Thymus (tissue), 11 donors: ENCODE results near the gene FZR1. TPM values are rescaled to one million over a fixed set of nuclear protein-coding genes. Genes with fewer than 3 reads are reported as not detected.

Source experiments
- DNase-seq, 9 donors: peaks; one replicate each; pipeline ENCODE4 v3.0.0-alpha.2; 2013; ENCODE audit warnings: low spot score in 9 of 9, low read depth in 6 of 9, missing footprints in 1 of 9
- H3K27ac ChIP-seq, 2 donors: one replicate each; pipeline ENCODE4 v1.5.1; 2013; ENCODE audit warnings: control low read depth in 1 of 2, low read depth in 1 of 2, low read length in 1 of 2, mild to moderate bottlenecking in 1 of 2, moderate library complexity in 1 of 2
- H3K27me3 ChIP-seq, 2 donors: one replicate each; pipeline ENCODE4 v1.5.1; 2013; ENCODE audit warnings: low read length in 1 of 2; ENCODE audit not compliant: control insufficient read depth in 2 of 2, insufficient read depth in 1 of 2
- H3K36me3 ChIP-seq, 2 donors: one replicate each; pipeline ENCODE4 v1.5.1; 2013; ENCODE audit warnings: low read length in 1 of 2, mild to moderate bottlenecking in 1 of 2, moderate library complexity in 1 of 2; ENCODE audit not compliant: control insufficient read depth in 2 of 2, insufficient read depth in 2 of 2
- H3K4me1 ChIP-seq, 2 donors: one replicate each; pipeline ENCODE4 v1.5.1; 2013; ENCODE audit warnings: low read length in 2 of 2; ENCODE audit not compliant: control insufficient read depth in 2 of 2, insufficient read depth in 2 of 2
- H3K4me3 ChIP-seq, 2 donors: one replicate each; pipeline ENCODE4 v1.5.1; 2013; ENCODE audit warnings: low read length in 2 of 2, control low read depth in 1 of 2, mild to moderate bottlenecking in 1 of 2
- H3K9me3 ChIP-seq, 2 donors: one replicate each; pipeline ENCODE4 v1.5.1; 2013; ENCODE audit warnings: low read length in 1 of 2, mild to moderate bottlenecking in 1 of 2; ENCODE audit not compliant: control insufficient read depth in 2 of 2, insufficient read depth in 1 of 2
- WGBS: extraction: QIAGEN DNeasy Blood & Tissue Kit; methylation state at CpG from one replicate; pipeline ENCODE4 v1.1.7; 2013; 5-methylcytosine and 5-hydroxymethylcytosine counted together
- polyA plus RNA-seq: library from polyadenylated mRNA; stranded (reverse); fragments of 200-250 nt; gene quantifications from one replicate; pipeline ENCODE4 v1.2.3, GENCODE V29; 2013
- total RNA-seq: library from RNA; stranded (reverse); fragments of 120-200 nt; gene quantifications from one replicate; pipeline ENCODE4 v1.2.4, GENCODE V29; 2013
- donor health status: healthy.

The FZR1 gene
- total and polyA plus RNA-seq, 2 donors, result 18.6 to 26.2 TPM

- peaks cover 3 to 20% of the 10 kb centered on the region in 2 donors for H3K4me1 ChIP-seq
- H3K4me3 ChIP-seq, result peak overlapping the region; percentile 41 to 50
- peak overlapping the region; percentile 64 to 77 for H3K27ac ChIP-seq
- H3K9me3 ChIP-seq, result peaks cover 0 to 16% of the 10 kb centered on the region in 2 donors
- peaks cover 0 to 15% of the 10 kb centered on the region in 2 donors for H3K27me3 ChIP-seq
- H3K36me3 ChIP-seq, result no peaks in the 10 kb centered on the region
- DNase-seq, result peak in 1 of 9 donors; percentile 23
- 4% methylated on average over 27 of the region's 27 CpGs for WGBS
Observed at GRCh38 chr19:3478409-3479176, 27.5 kb upstream of the FZR1 start.

- peaks cover 0 to 16% of the 10 kb centered on the region in 2 donors for H3K9me3 ChIP-seq
- no peaks in the 10 kb centered on the region for H3K36me3 ChIP-seq
- H3K27ac ChIP-seq, result peak overlapping the region; percentile 64 to 77
- WGBS, result 10% methylated on average over 7 of the region's 7 CpGs
- H3K4me1 ChIP-seq, result peaks cover 3 to 20% of the 10 kb centered on the region in 2 donors
- peak in 6 of 9 donors; percentile 55 to 86 (median 73) for DNase-seq
- H3K4me3 ChIP-seq, result peak overlapping the region; percentile 41 to 50
- peaks cover 0 to 15% of the 10 kb centered on the region in 2 donors for H3K27me3 ChIP-seq
Observed at GRCh38 chr19:3479177-3479833, 26.8 kb upstream of the FZR1 start.

- Histone ChIP-seq H3K4me1 (peaks cover 3 to 20% of the 10 kb centered on the region in 2 donors), H3K4me3 (no peak overlapping the region), H3K36me3 (no peaks in the 10 kb centered on the region), H3K27ac (no peak overlapping the region), H3K27me3 (peaks cover 0 to 15% of the 10 kb centered on the region in 2 donors), H3K9me3 (peaks cover 0 to 16% of the 10 kb centered on the region in 2 donors)
- peak in 2 of 9 donors; percentile 36 to 62 for DNase-seq
- 62% methylated on average over 9 of the region's 9 CpGs for WGBS
Observed at GRCh38 chr19:3479834-3480215, 26.3 kb upstream of the FZR1 start.

GRCh38 chr19:3480383-3481091 lies 25.6 kb upstream of the FZR1 start, which contains the start of gene SMIM24:
SMIM24 (minus strand) TSS chr19:3480525; CDS start chr19:3480463, 62 bp downstream.
- peak within 1 kb of the TSS in 1 of 2 donors; percentile 50 for H3K4me3 ChIP-seq
- peaks cover 0 to 16% of the 10 kb centered on the region in 2 donors for H3K9me3 ChIP-seq
- no peak for DNase-seq
- peaks cover 0 to 15% of the 10 kb centered on the region in 2 donors for H3K27me3 ChIP-seq
- 84% methylated on average over 27 of the region's 27 CpGs for WGBS
- H3K36me3 ChIP-seq, result no peaks in the 10 kb centered on the region
- peak within 1 kb of the TSS in 1 of 2 donors; percentile 36 for H3K27ac ChIP-seq
- peaks cover 3 to 20% of the 10 kb centered on the region in 2 donors for H3K4me1 ChIP-seq

- H3K4me3 ChIP-seq, result no peak overlapping the region
- DNase-seq, result no peak
- peaks cover 0 to 15% of the 10 kb centered on the region in 2 donors for H3K27me3 ChIP-seq
Observed at GRCh38 chr19:3481241-3482090, 24.6 kb upstream of the FZR1 start.

GRCh38 chr19:3482507-3483225 lies 23.4 kb upstream of the FZR1 start:
- H3K4me1 ChIP-seq, result peaks cover 3 to 20% of the 10 kb centered on the region in 2 donors
- H3K9me3 ChIP-seq, result peaks cover 0 to 16% of the 10 kb centered on the region in 2 donors
- H3K27me3 ChIP-seq, result peaks cover 0 to 15% of the 10 kb centered on the region in 2 donors
- 96% methylated on average over 49 of the region's 49 CpGs for WGBS
- no peak for DNase-seq
- no peak overlapping the region for H3K27ac ChIP-seq
- H3K36me3 ChIP-seq, result no peaks in the 10 kb centered on the region
- no peak overlapping the region for H3K4me3 ChIP-seq

More at GRCh38 chr19:3481241-3482090, 24.6 kb upstream of the FZR1 start:
- WGBS, result 92% methylated on average over 38 of the region's 38 CpGs
- no peak overlapping the region for H3K27ac ChIP-seq
- H3K9me3 ChIP-seq, result peaks cover 0 to 16% of the 10 kb centered on the region in 2 donors
- H3K4me1 ChIP-seq, result peaks cover 3 to 20% of the 10 kb centered on the region in 2 donors
- H3K36me3 ChIP-seq, result no peaks in the 10 kb centered on the region

- H3K9me3 ChIP-seq, result peaks cover 0 to 14% of the 10 kb centered on the region in 2 donors
- H3K4me3 ChIP-seq, result no peak within 1 kb of the TSS
- H3K4me1 ChIP-seq, result peaks cover 3 to 18% of the 10 kb centered on the region in 2 donors
- DNase-seq, result no peak
- peaks cover 0 to 15% of the 10 kb centered on the region in 2 donors for H3K27me3 ChIP-seq
- 95% methylated on average over 33 of the region's 33 CpGs for WGBS
- peaks cover 0 to 3% of the 10 kb centered on the region in 2 donors for H3K36me3 ChIP-seq
- no peak within 1 kb of the TSS for H3K27ac ChIP-seq
Observed at GRCh38 chr19:3483226-3483628, 22.9 kb upstream of the FZR1 start, which contains the start of gene SMIM44. SMIM44 (minus strand) TSS chr19:3483441; CDS start chr19:3483403, 38 bp downstream.
